WERI-Rb-1 (cell line): ENCODE measurements around the gene HOXD12.

Experiments used
- DNase-seq: peaks from one replicate; pipeline ENCODE4 v3.0.0-alpha.2; 2020
- H3K27ac ChIP-seq: fragments of 250-450 bp; sonication (Bioruptor Pico); 2 replicates; pipeline ENCODE4 v1.5.1; 2020; ENCODE audit warnings: mild to moderate bottlenecking, moderate library complexity
- H3K27me3 ChIP-seq: fragments of 250-450 bp; sonication (Bioruptor Pico); 2 replicates; pipeline ENCODE4 v1.5.1; 2021; ENCODE audit warnings: mild to moderate bottlenecking, low read depth, moderate library complexity; ENCODE audit not compliant: insufficient read depth, severe bottlenecking
- H3K36me3 ChIP-seq: fragments of 250-450 bp; sonication (Bioruptor Pico); 2 replicates; pipeline ENCODE4 v1.5.1; 2020; ENCODE audit warnings: mild to moderate bottlenecking, moderate library complexity
- H3K4me3 ChIP-seq: 2 replicates; pipeline ENCODE4 v1.5.1; 2011; ENCODE audit warnings: low read depth, mild to moderate bottlenecking, control low read depth, low read length
- H3K9me3 ChIP-seq: fragments of 250-450 bp; sonication (Bioruptor Pico); 2 replicates; pipeline ENCODE4 v1.5.1; 2021; ENCODE audit warnings: mild to moderate bottlenecking, moderate library complexity; ENCODE audit not compliant: severe bottlenecking
- TF ChIP-seq, protein P1 (sequence below): IDR thresholded peaks from 2 replicates; pipeline ENCODE4 v1.5.1; 2011; ENCODE audit warnings: low read depth, mild to moderate bottlenecking, control low read depth, inconsistent platforms, low read length

The HOXD12 gene

DNA sequence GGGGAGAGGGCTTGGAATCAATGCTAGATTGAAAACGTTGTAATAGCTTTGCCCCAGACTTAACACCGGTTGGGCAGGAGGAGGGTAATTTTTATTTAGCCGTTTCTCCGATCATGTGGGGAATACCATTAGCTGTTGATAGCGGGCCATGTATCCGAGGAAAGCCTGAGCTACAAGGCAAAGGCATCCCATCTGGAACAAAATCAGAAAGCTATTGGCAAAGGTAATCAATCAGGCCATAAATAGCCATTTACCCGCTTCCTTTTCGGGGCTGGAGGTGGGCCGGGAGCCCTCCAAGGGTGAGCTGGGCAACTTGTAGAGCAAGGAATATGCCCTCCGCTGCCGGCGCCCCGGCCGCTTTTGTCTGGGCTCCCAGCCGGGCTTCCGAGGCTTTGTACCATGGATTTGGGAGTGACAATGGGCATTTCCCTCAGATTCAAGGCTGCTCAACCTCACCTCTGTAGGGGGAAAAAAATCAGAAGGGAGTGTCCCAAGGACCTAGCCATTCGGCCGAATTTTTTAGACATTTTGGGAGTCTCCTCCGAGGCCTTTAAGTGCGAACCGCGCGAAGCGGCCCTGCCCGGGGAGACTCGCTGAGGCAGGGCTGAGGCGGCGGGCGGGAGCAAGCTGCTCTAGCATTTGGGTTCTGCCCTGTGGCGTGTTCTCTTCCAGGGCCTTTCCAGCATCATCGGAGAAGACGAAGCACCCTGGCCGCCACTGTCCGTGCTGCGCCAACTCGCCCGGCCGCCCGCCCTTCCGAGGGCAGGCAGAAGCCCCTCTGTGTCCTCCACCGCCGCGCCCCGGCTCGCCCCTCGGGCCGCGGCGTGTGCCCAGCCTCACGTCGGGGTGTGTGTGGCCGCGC lies 21.8 kb downstream of the HOXD12 start:
- TF ChIP-seq, protein P1, sequence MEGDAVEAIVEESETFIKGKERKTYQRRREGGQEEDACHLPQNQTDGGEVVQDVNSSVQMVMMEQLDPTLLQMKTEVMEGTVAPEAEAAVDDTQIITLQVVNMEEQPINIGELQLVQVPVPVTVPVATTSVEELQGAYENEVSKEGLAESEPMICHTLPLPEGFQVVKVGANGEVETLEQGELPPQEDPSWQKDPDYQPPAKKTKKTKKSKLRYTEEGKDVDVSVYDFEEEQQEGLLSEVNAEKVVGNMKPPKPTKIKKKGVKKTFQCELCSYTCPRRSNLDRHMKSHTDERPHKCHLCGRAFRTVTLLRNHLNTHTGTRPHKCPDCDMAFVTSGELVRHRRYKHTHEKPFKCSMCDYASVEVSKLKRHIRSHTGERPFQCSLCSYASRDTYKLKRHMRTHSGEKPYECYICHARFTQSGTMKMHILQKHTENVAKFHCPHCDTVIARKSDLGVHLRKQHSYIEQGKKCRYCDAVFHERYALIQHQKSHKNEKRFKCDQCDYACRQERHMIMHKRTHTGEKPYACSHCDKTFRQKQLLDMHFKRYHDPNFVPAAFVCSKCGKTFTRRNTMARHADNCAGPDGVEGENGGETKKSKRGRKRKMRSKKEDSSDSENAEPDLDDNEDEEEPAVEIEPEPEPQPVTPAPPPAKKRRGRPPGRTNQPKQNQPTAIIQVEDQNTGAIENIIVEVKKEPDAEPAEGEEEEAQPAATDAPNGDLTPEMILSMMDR: no peak
- Histone ChIP-seq H3K9me3 (peaks cover 18% of the 10 kb centered on the region), H3K27me3 (peaks cover 98% of the 10 kb centered on the region), H3K4me3 (no peak overlapping the region), H3K36me3 (no peaks in the 10 kb centered on the region), H3K27ac (no peak overlapping the region)
- DNase-seq: no peak

DNA sequence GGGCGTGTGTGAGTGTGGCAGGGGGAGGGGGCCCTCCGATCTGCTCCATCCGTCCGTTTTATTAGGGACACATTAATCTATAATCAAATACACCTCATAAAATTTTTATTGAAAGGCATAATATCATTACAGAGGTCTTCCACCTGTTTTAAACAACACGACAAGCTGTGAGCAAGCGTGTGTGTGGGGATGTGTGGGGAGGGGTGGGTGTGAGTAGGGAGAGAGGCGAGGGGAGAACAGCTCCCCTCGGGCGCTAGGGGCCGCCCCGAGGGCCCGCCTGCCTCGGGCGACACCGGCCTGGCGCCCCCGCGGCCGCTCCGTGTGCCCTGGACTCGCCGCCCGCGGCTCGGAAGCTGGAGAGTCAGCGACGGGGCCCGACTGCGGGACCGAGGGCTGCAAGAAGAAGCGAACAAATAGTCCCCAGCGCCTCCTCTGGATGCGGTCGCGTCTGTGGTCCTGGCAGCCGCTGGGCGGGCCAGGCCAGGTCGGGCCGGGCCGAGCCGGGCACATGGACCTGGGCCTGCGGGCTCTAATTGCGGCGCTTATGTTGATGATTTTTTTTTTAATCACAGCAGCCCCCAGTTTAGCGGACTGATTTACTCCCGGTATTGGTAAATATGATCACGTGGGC lies 22.6 kb downstream of the HOXD12 start:
- no peak overlapping the region for H3K27ac ChIP-seq
- peaks cover 11% of the 10 kb centered on the region for H3K9me3 ChIP-seq
- H3K36me3 ChIP-seq: no peaks in the 10 kb centered on the region
- TF ChIP-seq, protein P1: no peak
- peaks cover 98% of the 10 kb centered on the region for H3K27me3 ChIP-seq
- DNase-seq: no peak
- H3K4me3 ChIP-seq: peak overlapping the region; percentile 44

DNA sequence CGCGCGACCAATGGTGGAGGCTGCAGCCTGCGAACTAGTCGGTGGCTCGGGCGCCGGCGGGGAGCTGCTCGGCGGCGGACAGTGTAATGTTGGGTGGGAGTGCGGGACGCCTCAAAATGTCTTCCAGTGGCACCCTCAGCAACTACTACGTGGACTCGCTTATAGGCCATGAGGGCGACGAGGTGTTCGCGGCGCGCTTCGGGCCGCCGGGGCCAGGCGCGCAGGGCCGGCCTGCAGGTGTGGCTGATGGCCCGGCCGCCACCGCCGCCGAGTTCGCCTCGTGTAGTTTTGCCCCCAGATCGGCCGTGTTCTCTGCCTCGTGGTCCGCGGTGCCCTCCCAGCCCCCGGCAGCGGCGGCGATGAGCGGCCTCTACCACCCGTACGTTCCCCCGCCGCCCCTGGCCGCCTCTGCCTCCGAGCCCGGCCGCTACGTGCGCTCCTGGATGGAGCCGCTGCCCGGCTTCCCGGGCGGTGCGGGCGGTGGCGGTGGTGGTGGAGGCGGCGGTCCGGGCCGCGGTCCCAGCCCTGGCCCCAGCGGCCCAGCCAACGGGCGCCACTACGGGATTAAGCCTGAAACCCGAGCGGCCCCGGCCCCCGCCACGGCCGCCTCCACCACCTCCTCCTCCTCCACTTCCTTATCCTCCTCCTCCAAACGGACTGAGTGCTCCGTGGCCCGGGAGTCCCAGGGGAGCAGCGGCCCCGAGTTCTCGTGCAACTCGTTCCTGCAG lies 23.3 kb downstream of the HOXD12 start, which contains the start of gene HOXD9:
Gene HOXD9 (plus strand): TSS at position 37 of the 728 bp plus-strand sequence. CDS start 50 bp downstream, at position 87.
- Histone ChIP-seq H3K27me3 (peaks cover 98% of the 10 kb centered on the region), H3K36me3 (no peaks in the 10 kb centered on the region), H3K27ac (peak within 1 kb of the TSS; percentile 27; the same call in 1 of the 2 replicates), H3K4me3 (peak within 1 kb of the TSS; percentile 44), H3K9me3 (peaks cover 7% of the 10 kb centered on the region)
- DNase-seq: peak; percentile 61
- TF ChIP-seq, protein P1: no peak

DNA sequence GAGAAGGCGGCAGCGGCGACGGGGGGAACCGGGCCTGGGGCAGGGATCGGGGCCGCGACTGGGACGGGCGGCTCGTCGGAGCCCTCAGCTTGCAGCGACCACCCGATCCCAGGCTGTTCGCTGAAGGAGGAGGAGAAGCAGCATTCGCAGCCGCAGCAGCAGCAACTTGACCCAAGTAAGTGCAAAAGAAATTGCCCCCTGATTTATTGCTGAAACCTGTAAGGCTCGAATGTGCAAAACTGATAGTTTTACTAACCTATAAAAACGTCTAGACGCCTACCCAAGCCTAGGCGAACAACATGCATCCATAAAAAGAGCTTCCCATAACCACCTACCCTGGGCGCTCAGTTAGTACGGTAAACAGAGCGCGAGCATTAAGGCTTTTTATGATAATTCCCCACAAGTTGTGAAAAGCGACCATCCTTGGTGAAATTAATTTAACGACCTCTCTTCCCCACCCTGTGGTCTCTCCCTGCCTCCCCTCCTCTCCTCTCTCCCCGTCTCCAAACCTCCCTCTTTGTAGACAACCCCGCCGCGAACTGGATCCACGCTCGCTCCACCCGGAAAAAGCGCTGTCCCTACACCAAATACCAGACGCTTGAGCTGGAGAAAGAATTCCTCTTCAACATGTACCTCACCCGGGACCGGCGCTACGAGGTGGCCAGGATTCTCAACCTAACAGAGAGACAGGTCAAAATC lies 24.0 kb downstream of the HOXD12 start:
- Histone ChIP-seq H3K36me3 (no peaks in the 10 kb centered on the region), H3K9me3 (peaks cover 7% of the 10 kb centered on the region), H3K27ac (no peak overlapping the region), H3K4me3 (peak overlapping the region; percentile 44; the same call in 1 of the 2 replicates), H3K27me3 (peaks cover 98% of the 10 kb centered on the region)
- DNase-seq: no peak
- TF ChIP-seq, protein P1: no peak
